Ureter (tissue), 1 donor: Measurements from ENCODE around the gene PRKN. TPM values are rescaled to one million over a fixed set of nuclear protein-coding genes. Genes with fewer than 3 reads are reported as not detected.

Experiments
- DNase-seq: peaks from one replicate; pipeline ENCODE4 v3.0.0-alpha.2; 2020; ENCODE audit warnings: low spot score
- total RNA-seq: library from RNA; stranded (reverse); gene quantifications from one replicate; pipeline ENCODE4 v1.2.4, GENCODE V29; 2023
- donor health status: DM: yes; HTN: yes; CAD: no.

Gene PRKN
- total RNA-seq, 1 donor from 2014 or later = 12.1 TPM

DNA sequence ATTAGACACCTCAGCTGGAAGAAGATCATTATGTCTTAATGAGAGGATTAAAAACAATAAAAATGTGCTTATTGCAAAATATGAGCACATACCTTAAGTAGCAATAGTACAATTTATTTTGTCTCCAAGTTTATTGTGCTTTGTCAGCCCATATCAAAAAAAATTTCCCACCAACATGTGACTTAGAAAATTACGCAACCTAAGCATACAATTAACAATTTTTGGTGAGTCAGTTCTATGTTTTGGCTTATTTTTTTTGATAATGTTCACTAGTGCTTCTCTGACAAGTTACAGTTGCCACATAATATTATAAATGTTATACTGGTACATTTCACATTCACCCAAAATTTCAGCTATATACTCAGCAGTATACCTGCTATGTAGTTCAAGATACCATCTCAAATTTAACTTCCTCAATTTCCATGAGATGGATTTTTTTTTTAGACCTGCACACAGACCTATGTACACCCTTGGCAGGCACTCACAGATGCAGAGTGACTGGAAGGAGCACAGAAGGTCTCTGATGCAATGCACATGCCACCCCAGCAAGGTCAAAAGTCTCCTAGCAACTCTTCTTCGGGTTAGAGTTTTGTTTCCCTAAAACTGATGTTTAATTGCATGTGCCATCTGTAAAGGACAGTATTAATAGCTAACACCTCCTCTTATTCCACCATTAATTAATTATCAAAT is 112.4 kb downstream of the PRKN start:
- no peak for DNase-seq

DNA sequence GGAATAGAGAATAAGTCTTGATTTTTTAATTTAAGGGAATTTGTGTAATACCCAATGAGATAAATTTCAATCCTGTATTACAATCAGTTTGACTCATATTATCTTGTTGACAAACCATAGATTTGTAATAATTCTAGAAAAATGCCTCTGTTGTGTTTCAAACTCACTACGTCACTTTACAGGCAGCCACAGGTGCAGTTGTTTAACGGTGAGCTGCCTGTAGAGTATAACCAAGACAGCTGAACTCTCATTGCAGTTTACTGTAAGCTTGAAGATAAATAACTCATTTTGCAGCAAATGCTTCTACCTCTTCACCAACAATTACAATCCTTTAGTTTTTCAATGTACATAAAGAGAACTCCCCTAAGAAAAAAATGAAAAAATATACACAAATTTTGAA is 114.3 kb downstream of the PRKN start:
- DNase-seq = no peak

DNA sequence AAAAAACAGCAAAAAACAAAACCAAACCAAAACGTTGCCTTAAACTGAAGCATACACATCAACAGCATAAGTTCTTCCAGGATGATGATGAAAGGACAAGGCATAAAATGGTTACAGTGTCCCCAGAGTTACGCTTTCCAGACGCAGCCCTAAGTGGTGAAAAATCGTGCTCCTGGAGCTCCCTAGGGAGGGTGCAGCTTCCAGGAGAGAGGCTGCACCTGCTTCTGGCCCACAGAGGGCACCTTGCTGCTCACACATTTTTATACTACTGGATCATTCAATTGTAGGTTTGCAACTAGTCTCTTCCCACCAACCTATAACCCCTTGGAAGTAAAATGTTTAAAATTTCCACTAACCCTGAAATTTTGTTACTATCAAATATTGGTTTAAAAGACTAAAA is 115.0 kb downstream of the PRKN start:
- DNase-seq = no peak

DNA sequence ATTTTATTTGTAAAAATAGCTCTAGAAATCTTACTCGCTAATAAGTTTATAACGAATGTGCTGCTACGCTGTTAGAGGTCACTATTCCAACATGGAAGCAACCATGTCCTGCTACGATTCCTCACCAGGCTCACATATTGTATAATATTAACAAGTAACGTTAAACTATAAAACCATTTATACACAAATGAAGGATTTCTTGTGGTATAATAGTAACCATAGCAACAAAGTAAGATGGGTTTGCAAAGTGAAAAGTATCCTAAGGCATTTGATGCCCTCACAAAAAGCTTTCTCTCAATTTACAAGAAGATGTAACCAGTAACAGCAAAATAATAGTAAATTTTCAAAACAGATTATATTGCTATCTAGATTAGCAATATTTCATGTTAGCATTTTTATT is 117.2 kb downstream of the PRKN start:
- no peak for DNase-seq

DNA sequence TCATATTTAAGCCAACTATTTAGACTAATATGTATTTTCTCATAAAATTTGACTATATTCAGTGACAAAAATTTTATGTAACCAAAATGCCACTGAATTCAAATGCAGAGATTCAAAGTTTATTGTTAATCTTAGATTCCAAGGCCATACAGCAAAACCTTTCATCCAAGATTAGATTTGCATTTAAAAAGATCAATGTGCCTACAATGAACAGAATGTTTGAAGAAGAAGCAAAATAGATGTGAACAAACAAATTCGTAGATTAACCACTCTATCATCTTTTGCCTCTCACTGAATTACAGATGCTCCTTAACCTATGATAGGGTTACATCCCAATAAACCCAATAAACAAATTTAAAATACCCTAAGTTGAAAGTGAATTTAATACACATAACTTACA is 121.7 kb downstream of the PRKN start:
- no peak for DNase-seq

DNA sequence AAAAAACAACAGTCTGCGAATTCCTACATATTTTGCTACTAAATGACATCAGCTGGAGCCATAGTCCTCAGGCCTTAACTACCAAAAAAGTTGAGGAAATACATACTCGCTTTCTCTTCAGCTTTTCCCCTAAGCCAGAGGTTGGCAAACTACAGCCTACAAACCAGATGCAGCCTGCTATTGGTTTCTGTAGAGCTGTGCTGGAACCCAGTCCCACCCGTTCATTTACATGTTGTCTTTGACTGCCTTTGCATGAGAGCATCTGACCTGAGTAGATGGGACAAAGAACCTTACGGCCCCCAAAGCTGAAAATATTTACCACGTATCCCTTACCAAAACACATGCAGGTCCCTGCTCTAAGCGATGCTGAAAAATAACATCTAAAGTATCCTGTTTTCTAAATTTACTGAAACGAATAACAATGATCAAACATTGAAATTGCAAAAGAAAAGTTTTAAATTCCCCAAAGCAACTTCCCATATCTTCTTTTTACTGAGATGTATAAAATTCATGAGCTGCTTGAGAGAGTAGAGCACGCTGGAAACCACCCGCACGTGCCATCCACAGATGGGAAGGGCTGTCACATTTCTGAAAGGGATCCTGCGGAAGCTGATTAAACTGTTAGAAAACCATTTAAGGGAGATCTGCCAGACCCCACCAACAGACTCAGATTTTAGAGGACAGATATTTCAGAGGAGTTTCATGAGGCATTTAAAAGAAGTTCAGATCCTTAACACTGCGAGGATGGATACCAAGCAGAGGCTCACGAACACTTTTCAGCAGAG is 124.1 kb downstream of the PRKN start:
- no peak for DNase-seq

DNA sequence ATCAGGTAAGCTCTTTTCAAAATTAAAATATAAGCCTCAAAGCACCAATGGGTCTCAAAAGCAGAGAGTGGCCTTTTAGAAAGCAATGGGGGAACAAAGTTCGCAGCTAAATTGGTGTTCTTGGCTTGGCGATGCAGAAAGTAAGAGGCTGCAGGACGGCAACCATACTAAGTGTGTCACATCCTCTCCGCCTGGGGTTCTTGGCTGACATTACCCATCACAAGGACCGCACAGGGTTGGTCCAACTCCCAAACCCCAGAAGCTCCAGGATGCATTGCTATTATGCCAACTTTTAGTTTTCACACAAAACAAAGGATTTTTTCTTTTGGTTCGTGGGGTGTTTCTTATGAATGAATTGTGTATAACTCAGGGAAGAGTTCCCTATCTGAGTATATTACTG is 124.8 kb downstream of the PRKN start:
- DNase-seq = no peak

DNA sequence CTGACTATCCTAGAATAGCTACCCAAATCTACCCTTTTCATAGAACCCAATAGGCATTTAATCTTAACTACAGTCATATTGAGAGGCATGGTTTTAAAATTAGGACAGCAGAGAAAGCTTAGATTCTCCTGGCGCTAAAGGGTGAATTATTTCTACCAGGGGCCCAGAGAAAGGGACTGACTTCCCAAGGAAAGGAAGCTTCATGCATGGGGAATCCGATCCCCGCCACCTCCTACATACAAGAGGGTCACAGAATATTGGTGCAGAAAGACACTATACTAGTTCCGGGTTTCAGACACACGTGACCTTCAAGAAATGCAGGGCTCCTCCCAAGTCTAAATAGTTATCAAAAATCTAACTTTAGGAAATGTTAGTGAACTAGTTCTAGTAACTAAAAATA is 130.9 kb downstream of the PRKN start:
- DNase-seq = no peak

DNA sequence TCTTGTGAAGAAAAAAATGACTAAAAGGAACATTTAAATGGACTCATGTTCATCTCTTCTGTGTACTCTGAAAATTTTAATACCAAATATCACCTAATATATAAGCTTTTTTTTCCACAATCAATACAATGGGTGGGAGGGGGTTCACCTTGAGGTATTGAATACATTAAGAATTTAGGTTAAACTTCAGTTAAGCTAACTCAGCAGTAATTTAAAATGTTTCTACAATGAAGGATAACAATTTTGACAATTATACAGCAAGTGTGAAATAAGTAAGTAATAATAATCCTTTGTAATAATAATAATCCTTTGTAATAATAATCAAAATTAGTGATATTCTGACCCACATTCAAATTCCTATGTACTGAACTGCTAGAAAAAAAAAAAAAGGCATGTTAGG is 136.0 kb downstream of the PRKN start:
- no peak for DNase-seq

DNA sequence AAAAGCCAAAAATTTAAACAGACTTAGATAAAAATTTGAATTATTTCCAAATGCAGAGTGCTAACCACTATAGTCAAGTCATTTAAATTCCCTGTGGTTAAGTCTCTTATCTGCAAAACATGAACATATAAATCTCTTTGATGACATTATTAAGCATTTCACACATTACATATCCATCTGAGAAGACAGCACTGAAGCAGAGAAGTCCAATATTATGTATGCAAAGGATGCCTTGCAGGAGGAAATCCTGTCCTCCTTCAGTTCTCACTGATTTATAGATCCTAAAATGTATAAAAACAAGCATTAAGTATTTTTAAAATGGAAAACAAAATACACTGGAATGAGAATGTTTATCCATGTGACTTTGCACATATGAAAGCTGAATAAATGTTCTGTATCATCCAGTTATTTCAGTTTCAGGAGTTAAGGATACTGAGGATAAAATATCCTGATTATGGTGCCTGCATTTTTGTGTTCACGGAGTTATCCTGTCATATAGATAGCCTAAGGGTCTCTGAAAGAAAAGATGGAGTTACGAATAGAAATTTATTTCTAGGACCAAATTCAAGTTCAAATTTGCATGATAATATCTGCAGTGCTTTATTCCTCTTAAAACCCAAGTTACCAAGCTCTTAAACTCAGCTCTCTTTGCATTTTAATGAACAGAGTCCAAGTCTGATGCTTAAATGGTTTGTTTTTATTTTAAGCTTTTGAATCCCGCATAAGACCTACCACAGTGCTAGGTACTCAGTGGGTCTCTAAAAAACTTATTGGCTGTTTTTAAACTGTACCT is 145.4 kb downstream of the PRKN start:
- no peak for DNase-seq

DNA sequence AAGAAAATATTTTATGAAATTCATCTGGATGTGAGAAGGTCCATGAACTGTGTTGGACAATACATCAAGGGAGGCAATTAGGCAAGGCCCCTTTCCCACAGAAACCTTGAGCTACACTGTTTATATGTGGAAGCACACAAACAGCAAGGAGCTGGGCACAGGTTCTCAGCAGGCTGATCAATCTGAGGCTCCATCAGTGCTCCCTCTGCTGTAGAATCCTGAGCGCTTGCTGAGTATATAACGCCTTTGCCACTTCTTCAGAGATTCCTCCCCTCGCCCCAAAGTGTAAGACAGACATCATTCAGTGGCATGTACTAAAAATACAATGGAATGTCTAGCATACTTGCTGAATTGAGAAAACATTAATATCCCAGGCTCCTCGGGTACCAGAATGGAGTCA is 146.9 kb downstream of the PRKN start:
- DNase-seq = no peak

DNA sequence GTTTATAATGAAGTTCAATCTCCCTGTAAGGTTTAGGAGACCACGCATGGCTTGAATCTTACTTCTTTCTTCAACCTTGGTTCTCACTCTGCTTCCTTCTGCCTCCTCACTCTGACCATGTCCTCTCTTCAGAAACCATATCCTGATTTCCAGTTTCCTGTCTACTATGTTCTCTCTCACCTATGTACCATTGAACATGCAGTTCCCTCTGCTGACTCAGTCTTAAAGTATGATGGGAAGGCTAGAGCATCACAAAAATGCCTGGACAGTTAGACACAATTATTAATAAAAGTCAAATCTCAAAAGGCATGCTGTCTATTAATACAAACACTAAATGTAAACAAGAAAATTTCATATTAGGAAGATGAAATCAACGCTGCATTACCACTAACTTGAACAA is 151.6 kb downstream of the PRKN start:
- no peak for DNase-seq

DNA sequence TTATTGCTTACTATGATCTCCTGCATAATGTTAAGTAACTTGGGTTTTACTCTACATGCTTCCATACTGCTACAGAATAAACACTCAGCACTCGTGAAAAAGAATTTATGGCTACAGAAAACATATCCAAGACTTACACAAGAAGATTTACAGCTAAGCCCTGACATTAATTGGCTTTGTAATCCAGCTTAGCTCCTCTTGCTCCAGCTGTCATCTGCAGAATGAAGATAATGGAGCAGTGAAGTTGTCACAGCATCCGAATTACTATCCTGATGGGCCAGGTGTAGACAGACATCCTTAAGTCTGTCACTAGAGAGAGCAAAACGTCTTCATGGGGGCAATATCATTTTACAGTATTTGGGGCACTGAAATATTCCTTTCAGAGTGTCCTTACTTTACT is 155.3 kb downstream of the PRKN start:
- no peak for DNase-seq

DNA sequence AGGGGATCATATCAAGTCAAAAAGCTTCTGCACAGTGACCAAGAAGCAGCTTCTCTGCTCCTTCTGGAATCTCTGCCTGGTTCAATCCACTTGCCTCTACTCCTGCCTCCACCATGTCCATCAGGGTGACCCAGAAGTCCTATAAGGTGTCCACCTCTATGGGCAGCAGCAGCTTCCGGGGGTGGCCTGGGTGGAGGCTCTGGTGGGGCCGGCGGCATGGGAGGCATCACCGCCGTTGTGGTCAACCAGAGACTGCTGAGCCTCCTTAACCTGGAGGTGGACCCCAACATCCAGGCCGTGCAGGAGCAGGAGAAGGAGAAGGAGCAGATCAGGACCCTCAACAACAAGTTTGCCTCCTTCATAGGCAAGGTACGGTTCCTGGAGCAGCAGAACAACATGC is 159.3 kb downstream of the PRKN start:
- DNase-seq = no peak

DNA sequence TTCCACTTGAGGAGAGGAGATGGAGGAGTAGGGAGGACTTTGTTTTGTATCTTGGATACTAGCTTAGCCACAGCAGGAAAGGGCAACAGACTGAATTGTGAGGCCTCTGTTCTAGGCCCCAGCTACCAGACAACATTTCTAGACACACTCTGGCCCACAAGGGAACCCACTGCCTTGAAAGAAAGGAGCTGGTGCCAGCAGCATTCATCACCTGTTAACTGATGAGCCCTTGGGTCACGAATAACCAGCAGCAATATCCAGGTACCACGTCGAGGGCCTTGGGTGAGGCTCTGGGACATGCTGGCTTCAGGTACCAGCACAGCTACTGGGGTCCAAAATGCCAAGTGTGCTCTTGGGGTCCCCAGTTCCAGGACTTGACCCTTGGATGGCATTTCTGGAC is 165.5 kb downstream of the PRKN start:
- DNase-seq = no peak

DNA sequence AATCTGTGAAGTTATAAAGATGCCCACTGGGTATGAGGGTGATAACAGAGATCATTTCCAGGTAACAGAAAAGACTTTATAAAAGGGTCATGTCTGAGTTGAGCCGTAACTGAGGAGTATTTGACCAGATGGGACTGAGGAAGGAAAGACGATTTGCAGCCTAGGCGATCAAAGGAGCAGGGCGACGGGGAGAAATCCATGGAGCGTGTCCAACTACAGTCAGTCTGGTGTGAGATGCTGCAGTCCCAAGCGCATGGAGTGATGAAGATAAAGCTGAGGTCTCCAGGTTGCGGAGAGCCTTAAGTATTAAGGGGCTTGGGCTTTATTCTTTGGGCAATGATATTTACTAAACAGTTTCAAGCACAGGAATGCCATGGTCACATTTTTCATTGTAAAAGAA is 166.7 kb downstream of the PRKN start:
- no peak for DNase-seq

DNA sequence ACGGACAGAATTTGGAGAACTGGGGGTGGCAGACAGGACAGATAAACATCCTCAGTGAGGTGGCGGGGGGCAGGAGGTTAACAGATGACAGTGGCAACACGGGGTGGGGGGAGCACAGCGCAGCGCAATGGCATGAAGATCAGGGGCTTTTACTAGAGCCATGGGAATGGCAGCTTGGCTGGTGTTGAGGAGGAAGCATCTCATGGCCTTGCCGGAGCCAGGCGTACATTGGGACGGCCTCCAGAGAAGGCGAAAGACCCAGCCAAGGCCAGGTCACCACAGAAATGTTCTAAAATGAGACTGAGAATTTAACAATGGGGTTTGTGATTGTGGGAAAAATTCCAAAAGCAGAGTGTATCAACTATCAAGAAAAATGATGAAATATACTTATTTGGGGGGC is 173.0 kb downstream of the PRKN start:
- no peak for DNase-seq

DNA sequence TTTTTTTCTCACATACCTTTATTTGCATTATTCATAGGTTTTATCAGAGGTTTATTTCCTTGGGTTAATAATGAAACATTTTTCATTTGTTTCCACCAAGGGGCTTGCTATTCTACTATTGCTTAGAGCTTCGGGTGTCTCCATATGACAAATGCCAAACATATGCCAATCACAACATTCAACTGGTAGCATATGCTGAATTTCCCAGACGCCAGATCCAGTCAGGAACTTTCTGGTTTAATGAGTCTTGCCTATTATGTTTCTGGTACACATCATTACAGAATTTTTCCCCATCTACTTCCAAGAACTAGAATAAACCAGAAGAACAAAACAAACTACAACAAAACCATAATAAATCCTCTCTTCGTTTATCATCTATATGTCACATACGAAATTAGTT is 180.7 kb downstream of the PRKN start:
- DNase-seq = no peak

DNA sequence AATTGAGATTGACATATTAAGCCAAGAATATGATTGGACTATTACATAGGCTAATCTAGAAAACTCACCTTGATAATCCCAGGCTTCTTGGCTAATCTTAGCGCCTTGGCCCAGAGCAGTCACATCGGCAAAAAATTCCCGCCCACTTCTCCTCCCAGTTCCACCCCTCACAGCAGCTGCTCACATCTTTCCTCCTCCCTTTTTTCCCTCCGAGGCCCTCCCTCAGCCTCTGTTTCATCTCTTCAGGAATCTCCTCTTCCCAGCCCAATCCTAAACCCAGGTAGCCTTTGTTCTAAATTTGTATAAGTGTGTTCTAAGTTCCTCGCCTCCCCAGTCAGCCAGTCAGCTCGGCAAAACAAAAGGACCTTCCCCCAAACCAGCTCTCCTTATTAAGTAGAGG is 184.3 kb downstream of the PRKN start:
- DNase-seq = no peak

DNA sequence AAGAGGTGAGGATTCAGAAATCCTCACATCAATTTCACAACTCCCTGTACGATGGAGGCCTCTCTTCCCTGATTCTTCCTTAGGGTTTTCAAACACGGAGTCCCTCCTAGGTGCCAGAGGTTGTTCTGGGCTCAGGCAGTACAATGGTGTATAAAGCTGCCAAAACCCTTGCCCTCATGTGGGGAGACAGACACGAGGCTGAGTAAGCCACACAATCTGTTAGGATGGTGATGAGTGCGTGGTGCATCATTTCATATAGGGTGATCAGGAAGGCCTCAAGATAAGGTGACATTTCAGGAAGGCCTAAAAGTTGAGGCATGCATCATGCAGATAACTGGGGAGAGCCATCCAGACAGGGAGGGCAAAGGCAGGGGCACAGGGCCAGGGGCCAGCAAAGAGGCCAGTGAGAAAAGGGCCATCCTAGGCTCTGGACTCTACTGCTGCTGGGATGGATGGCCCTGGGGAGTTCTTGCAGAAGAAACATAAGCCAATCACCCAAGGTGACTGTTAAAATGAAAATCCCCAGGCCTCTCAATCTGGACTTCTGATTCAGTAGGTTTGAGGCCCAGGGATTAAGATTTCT is 186.5 kb downstream of the PRKN start:
- DNase-seq = no peak

DNA sequence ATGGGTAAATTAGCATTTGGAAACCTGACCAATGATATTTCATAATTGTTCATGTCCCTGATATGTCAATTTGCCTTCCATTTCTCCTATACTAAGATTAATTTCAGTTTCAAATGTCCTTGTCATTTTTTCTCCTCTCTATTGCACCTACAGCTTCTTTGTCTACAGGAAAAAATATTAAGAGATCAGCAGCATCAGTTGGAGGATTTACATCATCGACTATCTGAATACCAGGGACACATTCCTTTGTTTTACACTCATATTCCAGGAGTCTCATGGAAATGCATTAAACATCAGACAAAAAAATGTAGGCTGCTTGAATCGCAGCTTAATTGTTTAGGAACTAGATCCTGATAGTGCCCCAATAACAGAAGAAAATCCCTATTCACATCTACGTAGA is 188.2 kb downstream of the PRKN start:
- DNase-seq = no peak

DNA sequence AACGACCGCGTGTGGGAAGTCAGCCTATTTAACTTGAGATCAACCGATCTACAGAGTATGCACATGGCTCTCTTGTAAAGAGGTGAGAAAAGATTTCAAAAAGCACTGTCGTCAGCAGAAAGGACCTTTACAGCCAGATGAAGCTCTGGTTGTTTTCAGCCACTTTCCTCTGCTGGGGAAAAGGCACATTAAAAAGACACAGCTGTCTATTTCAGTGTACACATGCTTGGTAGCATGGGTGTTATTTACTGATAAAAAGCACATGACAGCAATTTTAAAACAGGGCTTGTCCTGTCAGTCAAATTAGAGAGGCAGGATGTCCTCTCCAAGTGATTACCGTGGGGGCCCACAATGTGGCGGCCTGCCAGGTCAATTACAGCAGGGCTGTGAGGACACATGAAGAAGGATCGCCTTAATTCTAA is 188.9 kb downstream of the PRKN start:
- no peak for DNase-seq

DNA sequence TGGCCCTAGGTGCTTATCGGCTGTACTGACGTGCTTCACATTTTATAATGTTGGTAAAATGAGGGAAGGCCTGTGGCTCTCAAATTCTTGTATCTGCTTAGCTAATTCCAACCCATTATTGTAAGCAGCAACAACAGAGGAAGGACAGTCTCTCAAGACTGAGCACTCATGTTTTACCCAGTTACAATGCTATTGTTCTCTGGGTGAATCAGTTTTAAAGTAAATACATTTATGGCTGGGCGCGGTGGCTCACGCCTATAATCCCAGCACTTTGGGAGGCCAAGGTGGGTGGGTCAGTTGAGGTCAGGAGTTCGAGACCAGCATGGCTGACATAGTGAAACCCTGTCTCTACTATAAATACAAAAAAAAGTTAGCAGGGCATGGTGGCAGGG is 194.6 kb downstream of the PRKN start:
- no peak for DNase-seq
